HUDEP-2 (cell line): ENCODE measurements around the gene ZNF559.
"Not testable (repeated sequence)": the region's sequence is repeated elsewhere in the genome, so short reads cannot be mapped to it uniquely, and the experiment has no call there.

Experiments used
- DNase-seq, 76 experiments: peaks; one replicate each; lab custom pipeline; 2025; ENCODE audit not compliant: unreplicated experiment in 76 of 76; lab: John Stamatoyannopoulos, UW

The ZNF559 gene

DNA sequence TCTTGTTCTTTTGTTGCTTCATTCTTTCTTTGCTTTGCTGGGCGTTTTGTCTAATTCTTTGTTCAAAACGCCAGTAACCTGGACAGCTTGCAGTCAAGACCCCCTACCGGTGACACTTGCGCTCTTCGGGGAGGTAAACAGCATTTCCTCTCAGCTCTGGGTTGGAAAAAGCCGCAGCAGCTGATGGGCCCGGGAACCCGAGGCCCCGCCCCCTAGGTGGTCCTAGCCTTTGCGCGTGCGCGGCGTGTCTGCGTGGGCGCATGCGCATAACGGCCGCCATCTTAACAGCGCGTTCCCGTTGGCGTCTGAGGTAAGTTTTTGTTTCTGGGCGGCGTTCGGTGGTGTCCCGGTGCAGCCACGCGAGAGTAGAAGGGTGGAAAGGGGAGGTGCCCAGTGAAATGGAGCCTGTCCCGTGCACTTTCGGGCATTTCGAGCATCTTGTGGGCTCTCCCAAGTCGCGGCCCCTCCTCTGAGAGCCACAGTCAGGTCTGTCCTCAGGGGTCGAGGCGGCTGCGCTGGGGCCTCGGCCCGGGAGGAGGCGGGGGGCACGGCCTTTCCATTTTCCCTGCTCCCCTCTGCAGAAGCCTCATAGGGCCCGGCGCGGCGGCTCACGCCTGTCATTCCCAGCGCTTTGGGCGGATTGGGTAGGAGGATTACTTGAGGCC is at the start of gene ZNF559:
Gene ZNF559 (plus strand): TSS at position 261 of the 665 bp plus-strand sequence. CDS start 14,371 bp downstream, outside the sequence.
- peak; percentile 64 to 97 (median 93) for DNase-seq

DNA sequence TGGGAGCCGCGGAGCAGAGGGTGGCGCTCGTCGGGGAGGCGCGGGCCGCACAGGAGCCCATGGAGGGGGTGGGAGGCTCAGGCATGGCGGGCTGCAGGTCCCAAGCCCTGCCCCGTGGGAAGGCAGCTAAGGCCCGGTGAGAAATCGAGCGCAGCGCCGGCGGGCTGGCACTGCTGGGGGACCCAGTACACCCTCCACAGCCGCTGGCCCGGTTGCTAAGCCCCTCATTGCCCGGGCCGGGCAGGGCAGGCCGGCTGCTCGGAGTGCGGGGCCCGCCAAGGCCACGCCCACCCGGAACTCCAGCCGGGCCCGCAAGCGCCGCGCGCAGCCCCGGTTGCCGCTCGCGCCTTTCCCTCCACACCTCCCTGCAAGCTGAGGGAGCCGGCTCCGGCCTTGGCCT is 40.5 kb upstream of the ZNF559 start:
- DNase-seq = not testable (repeated sequence)

DNA sequence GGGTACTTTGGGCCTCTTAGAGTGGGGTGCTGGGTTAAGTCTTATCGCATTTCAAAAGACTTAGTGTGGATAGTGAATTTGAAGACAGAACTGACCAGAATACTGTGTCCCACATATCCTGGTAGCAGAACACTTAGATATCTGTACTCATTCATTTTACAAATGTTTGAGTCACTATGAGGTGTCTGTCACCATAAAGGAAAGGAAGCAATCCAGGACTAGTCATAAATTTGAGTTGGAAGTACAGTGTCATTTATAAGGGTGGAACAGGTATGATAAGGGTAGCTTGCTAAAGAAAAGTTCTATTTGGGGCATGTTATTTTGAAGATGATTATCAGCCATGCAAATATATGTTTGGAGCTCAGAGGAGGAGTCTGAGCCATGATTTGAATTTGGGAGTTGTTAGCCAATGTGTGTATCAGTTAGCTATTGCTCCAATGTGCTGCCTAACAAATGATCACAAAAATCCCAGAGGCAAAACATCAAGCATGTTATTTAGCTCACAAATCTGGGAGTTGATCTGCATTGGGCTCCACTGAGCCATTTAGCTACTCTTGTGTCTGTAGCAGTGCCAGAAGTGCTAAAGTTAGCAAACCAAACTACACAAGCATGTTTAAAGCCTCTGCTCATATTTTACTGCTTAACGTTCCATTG is 34.6 kb upstream of the ZNF559 start:
- DNase-seq = no peak

DNA sequence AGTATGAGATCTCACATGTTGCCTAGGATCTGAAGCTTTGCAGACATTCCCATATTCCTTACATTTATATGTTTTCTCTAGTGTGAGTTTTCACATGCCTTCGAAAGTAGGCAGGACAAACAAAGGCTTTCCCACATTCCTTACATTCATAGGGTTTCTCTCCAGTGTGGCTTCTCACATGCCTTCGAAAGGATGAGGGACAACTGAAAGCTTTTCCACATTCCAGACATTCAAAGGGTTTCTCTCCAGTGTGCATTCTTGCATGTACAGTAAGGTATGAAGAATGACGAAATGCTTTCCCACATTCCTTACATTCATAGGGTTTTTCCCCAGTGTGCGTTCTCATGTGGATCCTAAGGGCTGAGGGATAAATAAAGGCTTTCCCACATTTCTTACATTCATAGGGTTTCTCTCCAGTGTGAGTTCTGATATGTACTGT is 28.5 kb upstream of the ZNF559 start:
- DNase-seq = no peak

DNA sequence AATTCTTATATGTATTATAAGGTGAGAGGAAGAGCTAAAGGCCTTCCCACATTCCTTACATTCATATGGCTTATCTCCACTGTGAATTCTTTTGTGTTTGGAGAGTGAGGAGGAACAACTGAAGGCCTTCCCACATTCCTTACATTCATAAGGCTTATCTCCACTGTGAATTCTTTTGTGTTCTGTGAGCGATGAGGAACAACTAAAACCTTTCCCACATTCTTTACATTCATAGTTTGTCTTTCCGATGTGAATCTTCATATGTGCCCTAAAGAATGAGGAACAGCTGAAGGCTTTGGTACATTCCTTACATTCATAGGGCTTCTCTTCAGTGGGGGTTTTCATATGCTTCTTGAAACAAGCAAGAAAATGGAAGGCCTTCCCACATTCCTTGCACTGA is 27.6 kb upstream of the ZNF559 start:
- DNase-seq = no peak

DNA sequence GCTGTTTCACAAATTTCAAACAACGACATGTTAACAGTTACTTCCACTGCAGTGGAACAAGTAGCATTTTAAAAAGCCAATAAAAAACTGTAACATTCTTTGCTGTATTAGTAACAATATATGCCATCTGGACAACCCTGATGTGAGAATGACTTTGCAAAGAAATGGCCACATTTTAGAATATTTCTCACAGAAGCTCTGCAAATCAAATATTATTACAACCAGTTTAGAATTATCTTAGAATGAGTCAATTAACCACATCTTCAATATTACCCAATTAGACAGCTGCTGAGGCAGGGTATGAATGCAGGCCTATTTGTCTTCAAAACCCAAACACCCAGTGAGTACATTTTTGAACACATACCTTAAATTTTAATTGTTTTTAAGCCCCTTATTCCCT is 17.5 kb upstream of the ZNF559 start:
- DNase-seq = no peak

DNA sequence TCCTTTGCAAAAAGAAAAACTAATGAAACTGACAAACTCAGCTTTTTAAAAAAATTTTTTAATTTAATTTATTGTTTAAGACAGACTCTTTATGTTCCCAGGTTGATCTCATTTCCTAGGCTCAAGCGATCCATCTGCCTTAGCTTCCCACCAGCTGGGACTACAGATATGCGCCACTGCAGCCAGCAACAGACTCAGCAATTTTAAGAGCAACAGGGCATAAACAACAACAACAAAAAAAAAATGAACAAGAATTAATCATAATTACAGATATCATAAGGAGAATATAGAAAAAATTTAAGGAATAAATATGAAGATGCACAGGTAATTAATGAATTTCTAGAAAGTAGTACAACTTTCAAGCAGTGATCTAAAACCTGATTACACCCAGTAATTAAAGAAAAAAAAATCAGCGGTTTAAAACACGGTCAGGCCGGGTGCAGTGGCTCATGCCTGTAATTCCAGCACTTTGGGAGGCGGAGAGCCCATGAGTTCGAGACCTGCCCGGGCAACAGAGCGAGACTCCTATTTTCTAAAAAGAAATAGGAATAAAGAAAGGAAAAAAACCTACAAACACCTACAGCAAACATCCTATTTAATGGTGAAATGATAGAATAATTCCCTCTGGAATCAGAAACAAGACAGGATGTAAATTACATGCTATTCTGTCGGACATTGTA is 15.7 kb upstream of the ZNF559 start:
- no peak for DNase-seq

DNA sequence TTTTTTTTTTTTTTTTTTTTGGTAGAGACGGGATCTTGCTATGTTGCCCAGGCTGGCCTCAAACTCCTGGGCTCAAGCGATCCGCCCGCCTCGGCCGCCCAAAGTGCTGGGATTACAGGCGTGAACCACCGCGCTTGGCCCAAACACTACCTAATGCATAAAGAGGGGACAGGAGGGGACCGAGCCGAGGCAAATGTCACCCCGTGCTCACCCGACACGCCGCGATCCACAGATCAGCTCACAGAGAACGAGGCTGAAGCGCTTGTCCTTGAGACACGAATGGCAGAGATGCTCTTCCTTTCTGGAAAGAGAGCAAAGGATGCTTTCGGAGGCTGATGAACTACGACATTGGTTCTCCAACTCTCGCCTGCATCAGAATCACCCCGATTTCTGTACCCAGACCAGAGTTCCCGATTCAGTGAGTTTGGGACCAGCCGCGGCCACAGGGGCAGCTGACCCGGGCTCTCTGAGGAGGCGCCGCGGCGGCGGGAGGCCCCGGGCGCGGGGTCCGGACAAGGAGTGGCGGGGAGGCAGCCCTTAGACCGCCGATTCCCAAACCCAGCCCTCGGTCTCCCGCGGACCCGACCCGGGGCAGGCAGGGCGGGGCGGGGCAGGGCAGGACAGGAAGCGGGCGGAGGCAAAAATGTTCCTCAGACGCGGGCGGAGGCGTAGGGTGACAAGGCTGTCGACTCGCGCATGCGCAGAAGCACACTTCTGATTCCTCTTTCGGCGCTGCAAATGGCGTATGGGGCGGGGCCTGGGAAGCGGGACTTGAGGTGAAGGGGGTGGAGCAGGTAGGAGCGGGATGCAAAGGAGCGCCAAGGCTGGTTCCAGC is 14.6 kb upstream of the ZNF559 start, which contains the start of gene ZNF699:
Gene ZNF699 (minus strand): TSS at position 700 of the 835 bp plus-strand sequence. CDS start 4,719 bp downstream, outside the sequence.
- DNase-seq = peak; percentile 80 to 99 (median 98)

DNA sequence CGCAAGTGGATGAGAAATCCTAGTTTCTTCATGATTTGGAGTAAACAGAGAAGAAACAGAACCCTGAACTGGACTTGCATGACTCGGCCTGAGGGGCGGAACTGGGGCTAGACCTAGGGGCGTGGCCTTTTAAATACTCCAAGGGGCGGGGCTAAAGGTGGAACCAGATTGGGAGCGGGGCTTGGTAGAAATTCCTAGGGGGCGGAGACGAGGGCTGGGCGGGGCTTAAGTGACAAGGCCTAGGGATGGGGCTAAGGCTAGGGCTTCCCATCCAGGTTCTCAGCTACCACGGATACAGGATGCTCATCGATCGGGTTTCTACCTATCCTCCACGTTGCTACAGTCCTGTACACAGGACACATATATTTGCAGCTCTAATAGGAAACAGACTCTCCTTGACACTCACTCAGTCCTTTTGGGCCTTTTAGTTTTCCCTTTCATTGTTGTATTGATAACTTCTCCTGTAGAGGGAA is 14.0 kb upstream of the ZNF559 start:
- peak in 56 of 76 experiments; percentile 62 to 98 (median 93) for DNase-seq

DNA sequence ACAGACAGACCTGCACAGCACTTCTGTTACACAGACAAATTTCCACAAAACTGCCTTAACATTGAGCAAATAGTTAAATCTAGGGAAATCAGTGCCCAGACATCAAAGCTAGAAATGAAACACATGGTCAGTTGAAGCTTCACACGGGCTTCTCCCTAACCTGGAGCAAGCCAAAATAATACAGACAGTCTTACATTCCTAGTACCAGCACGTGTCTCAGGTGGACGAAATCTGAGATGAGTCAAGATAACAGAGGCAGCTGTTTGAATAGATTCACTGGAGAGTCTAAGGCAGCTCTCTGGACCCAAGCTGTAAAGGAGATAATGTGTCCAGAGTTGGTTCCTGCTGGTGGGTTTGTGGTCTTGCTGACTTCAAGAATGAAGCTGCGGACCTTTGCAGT is 10.2 kb upstream of the ZNF559 start:
- DNase-seq = no peak

DNA sequence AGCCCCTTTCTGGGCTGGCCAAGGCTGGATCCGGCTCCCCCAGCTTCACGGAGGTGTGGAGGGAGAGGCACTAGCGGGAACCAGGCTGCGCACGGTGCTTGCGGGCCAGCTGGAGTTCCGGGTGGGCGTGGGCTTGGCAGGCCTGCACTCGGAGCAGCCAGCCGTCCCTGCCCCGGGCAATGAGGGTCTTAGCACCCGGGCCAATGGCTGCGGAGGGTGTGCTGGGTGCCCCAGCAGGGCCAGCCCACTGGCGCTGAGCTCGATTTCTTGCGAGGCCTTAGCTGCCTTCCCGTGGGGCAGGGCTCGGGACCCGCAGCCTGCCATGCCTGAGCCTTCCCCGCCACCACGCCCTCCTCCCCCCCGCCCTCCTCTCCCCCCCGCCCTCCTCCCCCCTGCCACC is 2.6 kb upstream of the ZNF559 start:
- DNase-seq = no peak

DNA sequence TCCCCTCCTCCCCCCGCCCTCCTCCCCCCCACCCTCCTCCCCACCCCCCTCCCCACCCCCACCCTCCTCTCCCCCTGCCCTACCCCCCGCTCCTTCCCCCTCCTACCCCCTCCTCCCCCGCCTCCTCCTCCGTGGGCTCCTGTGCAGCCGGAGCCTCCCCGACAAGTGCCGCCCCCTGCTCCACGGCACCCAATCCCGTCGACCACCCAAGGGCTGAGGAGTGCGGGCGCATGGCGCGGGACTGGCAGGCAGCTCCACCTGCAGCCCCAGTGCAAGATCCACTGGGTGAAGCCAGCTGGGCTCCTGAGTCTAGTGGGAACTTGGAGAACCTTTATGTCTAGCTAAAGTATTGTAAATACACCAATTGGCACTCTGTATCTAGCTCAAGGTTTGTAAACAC is 2.2 kb upstream of the ZNF559 start:
- not testable (repeated sequence) for DNase-seq

DNA sequence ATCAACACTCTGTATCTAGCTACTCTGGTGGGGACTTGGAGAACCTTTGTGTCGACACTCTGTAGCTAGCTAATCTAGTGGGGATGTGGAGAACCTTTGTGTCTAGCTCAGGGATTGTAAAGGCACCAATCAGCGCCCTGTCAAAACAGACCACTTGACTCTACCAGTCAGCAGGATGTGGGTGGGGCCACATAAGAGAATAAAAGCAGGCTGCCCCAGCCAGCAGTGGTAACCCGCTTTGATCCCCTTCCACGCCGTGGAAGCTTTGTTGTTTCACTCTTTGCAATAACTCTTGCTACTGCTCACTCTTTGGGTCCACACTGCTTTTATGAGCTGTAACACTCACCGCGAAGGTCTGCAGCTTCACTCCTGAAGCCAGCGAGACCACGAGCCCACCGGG is 1.8 kb upstream of the ZNF559 start:
- not testable (repeated sequence) for DNase-seq

DNA sequence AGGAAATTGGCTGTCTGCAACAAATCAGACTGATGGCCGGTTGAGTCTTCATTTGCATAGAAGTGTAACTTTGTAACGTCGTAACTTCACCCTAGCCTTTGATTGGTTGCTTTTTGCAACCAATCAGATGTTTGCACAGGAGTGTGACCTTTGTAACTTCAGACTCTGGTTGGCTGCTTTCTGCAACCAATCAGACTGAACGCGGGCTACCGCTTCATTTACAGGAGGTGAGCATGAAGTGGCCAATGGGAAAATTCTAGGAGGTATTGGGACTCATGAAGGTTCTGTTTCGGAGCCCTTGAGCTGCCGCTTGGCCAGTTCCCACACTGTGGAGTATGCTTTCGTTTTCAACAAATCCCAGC is 441 bp upstream of the ZNF559 start:
- DNase-seq = peak in 45 of 76 experiments; percentile 20 to 79 (median 48)

DNA sequence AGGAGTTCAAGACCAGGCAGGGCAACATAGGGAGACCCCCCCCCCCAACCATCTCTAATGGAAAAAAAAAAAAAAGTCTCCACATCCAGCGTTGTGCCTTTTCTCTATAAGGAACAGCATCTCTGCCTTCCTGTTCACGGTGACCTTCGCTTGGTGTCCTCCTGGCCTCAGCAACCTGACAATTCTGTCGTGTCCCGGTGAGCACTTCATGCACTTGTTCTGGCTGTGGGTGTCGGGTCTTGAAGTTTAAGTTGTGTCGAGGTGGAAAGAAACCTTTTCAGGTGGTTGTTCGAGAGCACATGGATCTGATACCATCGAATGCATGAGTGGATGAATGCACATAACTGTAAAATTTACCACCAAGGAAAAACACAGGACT is 594 bp downstream of the ZNF559 start:
- peak in 4 of 76 experiments; percentile 2 to 43 (median 11) for DNase-seq

DNA sequence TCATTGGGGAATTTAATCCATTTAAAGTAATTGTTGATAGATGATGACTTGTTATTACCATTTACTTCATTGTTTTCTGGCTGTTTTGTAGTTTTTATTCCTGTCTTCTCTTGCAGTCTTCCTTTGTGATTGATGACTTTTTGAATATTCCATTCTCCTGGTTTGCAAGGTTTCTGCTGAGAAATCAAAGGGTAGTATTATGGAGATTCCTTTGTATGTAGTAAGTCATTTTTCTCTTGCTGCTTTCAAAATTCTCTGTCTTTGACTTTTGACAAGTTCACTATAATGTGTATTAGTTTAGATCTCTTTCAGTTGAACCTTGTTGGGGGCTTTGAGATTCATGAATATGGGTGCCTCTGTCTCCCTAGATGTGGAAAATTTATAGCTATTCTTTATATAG is 6.0 kb downstream of the ZNF559 start:
- no peak for DNase-seq

DNA sequence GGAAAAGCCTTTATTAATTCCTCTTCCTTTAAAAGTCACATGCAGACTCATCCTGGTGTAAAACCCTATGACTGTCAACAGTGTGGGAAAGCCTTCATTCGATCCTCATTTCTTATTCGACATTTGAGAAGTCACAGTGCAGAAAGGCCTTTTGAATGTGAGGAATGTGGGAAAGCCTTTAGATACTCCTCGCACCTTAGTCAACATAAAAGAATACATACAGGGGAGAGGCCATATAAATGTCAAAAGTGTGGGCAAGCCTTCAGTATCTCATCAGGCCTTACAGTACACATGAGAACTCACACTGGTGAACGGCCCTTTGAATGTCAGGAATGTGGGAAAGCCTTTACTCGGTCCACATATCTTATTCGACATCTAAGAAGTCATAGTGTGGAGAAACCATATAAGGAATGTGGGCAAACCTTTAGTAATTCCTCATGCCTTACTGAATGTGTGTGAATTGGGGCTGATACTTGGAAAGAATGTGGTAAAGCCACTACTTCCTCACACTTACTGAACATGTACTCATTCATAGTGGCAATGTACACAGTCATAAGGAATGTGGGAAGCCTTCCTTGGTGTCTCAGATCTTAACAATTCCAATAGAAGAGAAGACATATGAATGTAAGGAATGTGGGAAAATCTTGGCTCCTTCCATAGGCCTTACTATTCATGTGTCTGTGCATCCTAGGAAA is 18.8 kb downstream of the ZNF559 start:
- DNase-seq = no peak

DNA sequence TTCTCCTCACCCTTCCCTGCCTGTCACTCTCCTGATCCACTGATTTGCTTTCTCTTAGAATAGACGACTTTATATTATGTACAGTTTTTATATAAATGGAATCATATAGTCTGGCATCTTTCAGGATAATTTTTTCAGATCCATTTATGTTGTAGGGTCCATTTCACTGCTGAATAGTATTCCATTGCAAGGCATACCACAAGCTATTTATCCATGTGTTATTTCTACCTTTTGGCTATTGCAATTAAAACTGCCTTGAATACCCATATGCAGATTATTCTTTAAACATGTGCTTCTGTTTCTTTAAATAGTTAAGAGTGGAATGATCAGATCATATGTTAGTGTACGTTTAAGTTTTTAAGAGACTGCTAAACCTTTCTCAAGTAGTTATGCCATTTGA is 21.0 kb downstream of the ZNF559 start:
- no peak for DNase-seq

DNA sequence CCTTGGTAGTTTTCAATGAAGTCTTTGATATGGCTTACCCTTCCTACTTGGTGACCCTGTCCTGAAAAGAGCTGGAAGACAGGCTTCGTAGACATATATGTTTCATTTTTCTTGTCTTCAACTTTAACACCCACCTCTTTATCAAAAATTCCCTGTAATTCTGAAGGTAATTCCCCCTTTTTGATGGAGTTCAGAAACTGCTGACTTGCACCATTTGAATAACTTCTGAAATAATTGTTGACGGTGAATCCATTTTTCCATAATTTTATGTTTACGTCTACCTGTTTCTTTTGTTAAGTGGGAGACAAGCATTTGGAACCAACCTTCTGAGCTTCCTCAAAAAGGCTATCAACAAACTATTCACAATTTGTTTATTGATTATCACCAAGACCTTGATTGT is 24.3 kb downstream of the ZNF559 start:
- DNase-seq = no peak

DNA sequence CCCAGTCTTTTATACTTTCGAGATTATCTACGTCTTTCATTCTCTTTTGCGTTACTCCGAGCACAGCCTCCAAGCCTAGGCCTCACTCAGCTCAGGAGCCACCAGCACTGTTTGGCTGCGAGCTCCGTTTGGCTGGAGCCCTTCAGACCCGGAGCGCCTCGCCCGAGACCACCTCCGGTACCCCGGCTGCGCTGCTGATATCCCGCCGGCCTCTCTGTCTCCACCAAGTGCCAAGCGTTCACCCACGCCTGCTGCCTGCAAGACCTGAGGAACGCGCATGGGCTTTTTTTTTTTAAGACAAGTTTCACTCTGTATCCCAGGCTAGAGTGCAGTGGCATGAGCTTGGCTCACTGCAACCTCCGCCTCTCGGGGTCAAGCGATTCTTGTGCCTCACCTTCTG is 24.7 kb downstream of the ZNF559 start:
- no peak for DNase-seq
